SK-N-SH (cell line): ENCODE data around the gene OAF.

Experiments
- CHD2 ChIP-seq: fragments of 150-350 bp; IDR thresholded peaks from 2 replicates; pipeline ENCODE4 v1.6.1; 2018; ENCODE audit warnings: low read length; ENCODE audit not compliant: partially characterized antibody
- CTCF ChIP-seq: fragments of 200-600 bp; sonication (generic); IDR thresholded peaks from 2 replicates; pipeline ENCODE4 v1.6.1; 2017; ENCODE audit warnings: antibody characterized with exemption, mild to moderate bottlenecking, moderate library complexity
- EP300 ChIP-seq, 2 experiments: IDR thresholded peaks; 2 replicates each; pipeline versions ENCODE4 v1.4.0 to v1.6.1; 2012; ENCODE audit warnings: borderline replicate concordance in 1 of 2, low read depth in 1 of 2, low read length in 1 of 2
- FOSL2 ChIP-seq: IDR thresholded peaks from 2 replicates; pipeline ENCODE4 v1.4.0; 2012; ENCODE audit warnings: low read depth, mild to moderate bottlenecking, moderate library complexity, borderline replicate concordance
- FOXM1 ChIP-seq: IDR thresholded peaks from 2 replicates; pipeline ENCODE4 v1.4.0; 2012; ENCODE audit warnings: low read depth, mild to moderate bottlenecking
- JUND ChIP-seq: IDR thresholded peaks from 2 replicates; pipeline ENCODE4 v1.4.0; 2012
- MAX ChIP-seq: IDR thresholded peaks from 2 replicates; pipeline ENCODE4 v1.4.0; 2012; ENCODE audit warnings: low read depth
- POLR2AphosphoS5 ChIP-seq: IDR thresholded peaks from 2 replicates; pipeline ENCODE4 v1.6.1; 2012; ENCODE audit warnings: low read depth, low read length
- RAD21 ChIP-seq: IDR thresholded peaks from 2 replicates; pipeline ENCODE4 v1.6.1; 2012; ENCODE audit warnings: mild to moderate bottlenecking, low read length
- SMC3 ChIP-seq: IDR thresholded peaks from 2 replicates; pipeline ENCODE4 v1.6.1; 2012; ENCODE audit warnings: low read depth, low read length, improper control_type of control experiment
- TAF1 ChIP-seq: IDR thresholded peaks from 2 replicates; pipeline ENCODE4 v1.6.1; 2012; ENCODE audit warnings: low read depth, mild to moderate bottlenecking, low read length, moderate library complexity, borderline replicate concordance
- YY1 ChIP-seq: IDR thresholded peaks from 2 replicates; pipeline ENCODE4 v1.4.0; 2012; ENCODE audit warnings: low read depth, mild to moderate bottlenecking
- TF ChIP-seq, protein P1 (sequence below): IDR thresholded peaks from 2 replicates; pipeline ENCODE4 v1.6.1; 2012; ENCODE audit warnings: mild to moderate bottlenecking, low read depth, low read length, moderate library complexity
- TF ChIP-seq, protein P2 (sequence below): fragments of 150-350 bp; IDR thresholded peaks from 2 replicates; pipeline ENCODE4 v1.6.1; 2016; ENCODE audit warnings: mild to moderate bottlenecking, low read depth, low read length

- no peak for TF ChIP-seq SMC3
- TF ChIP-seq, protein P1, sequence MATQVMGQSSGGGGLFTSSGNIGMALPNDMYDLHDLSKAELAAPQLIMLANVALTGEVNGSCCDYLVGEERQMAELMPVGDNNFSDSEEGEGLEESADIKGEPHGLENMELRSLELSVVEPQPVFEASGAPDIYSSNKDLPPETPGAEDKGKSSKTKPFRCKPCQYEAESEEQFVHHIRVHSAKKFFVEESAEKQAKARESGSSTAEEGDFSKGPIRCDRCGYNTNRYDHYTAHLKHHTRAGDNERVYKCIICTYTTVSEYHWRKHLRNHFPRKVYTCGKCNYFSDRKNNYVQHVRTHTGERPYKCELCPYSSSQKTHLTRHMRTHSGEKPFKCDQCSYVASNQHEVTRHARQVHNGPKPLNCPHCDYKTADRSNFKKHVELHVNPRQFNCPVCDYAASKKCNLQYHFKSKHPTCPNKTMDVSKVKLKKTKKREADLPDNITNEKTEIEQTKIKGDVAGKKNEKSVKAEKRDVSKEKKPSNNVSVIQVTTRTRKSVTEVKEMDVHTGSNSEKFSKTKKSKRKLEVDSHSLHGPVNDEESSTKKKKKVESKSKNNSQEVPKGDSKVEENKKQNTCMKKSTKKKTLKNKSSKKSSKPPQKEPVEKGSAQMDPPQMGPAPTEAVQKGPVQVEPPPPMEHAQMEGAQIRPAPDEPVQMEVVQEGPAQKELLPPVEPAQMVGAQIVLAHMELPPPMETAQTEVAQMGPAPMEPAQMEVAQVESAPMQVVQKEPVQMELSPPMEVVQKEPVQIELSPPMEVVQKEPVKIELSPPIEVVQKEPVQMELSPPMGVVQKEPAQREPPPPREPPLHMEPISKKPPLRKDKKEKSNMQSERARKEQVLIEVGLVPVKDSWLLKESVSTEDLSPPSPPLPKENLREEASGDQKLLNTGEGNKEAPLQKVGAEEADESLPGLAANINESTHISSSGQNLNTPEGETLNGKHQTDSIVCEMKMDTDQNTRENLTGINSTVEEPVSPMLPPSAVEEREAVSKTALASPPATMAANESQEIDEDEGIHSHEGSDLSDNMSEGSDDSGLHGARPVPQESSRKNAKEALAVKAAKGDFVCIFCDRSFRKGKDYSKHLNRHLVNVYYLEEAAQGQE, result no peak
- no peak for TF ChIP-seq CTCF
- no peak for TF ChIP-seq MAX
- TF ChIP-seq CHD2, result no peak
- TF ChIP-seq EP300 (IDR thresholded peaks at IDR 0.05; ENCODE audit: borderline replicate concordance in 1 of 2, low read depth in 1 of 2, low read length in 1 of 2), result no peak
- no peak for TF ChIP-seq POLR2AphosphoS5
- TF ChIP-seq YY1, result no peak
- TF ChIP-seq RAD21, result no peak
- no peak for TF ChIP-seq TAF1
- 0 out of 2 replicates have a peak, but pooled peaks have one; percentile 5 for TF ChIP-seq JUND
- no peak for TF ChIP-seq FOXM1
- no peak for TF ChIP-seq FOSL2
- TF ChIP-seq, protein P2, sequence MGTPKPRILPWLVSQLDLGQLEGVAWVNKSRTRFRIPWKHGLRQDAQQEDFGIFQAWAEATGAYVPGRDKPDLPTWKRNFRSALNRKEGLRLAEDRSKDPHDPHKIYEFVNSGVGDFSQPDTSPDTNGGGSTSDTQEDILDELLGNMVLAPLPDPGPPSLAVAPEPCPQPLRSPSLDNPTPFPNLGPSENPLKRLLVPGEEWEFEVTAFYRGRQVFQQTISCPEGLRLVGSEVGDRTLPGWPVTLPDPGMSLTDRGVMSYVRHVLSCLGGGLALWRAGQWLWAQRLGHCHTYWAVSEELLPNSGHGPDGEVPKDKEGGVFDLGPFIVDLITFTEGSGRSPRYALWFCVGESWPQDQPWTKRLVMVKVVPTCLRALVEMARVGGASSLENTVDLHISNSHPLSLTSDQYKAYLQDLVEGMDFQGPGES, result no peak
These were observed 5.2 kb upstream of the OAF start for GRCh38 chr11:120205596-120206161.
